ENCODE results near the gene DPP9. TPM values are rescaled to one million over a fixed set of nuclear protein-coding genes. Genes with fewer than 3 reads are reported as not detected.

Gene DPP9
- total and polyA plus RNA-seq, 2 of the 13 experiments (the other 11 are each of a cell fraction or from before 2014, with no cell fraction given) = 8.4 to 25.8 TPM

DNA sequence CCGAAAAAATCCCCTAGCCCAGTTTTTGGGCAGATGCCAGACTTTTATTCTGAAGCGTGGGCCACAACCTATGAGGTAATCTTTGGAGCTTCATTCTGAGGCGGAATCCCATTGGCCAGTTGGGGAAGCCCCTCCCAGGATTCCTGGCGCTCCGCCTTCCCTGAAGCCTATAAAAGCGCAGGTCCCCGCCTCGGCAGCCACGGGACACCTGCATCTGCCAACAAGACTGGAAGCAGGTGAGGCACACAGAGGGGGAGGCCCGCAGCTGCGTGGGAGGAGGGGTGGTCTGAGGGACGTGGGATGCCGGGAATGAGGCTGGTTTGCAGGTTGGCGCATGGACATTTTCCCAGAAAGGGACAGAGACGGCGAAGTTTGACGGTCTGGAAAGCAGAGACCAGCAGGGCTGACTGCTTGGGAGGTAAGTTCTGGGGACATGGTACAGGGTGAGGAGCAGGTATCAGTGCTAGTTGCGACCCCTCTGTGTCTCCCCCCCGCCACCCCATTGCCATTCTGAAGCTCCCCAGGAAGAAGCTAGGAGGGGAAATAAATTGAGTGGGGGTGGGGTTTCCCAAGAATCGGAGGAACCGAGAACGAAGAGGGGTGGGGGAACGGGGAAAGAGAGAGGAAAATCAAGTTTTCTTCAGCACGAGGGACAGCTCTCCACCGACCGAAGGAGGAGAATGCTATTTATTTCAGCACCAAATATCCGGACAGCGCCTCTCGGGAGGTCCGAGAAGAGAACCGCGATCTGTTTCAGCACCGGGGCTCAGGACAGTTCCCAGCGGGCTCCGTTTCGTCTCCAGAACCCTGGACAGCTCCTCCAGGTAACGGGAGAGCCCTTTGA, 45.5 kb upstream of the DPP9 start (continued):
- TF ChIP-seq, protein P1, sequence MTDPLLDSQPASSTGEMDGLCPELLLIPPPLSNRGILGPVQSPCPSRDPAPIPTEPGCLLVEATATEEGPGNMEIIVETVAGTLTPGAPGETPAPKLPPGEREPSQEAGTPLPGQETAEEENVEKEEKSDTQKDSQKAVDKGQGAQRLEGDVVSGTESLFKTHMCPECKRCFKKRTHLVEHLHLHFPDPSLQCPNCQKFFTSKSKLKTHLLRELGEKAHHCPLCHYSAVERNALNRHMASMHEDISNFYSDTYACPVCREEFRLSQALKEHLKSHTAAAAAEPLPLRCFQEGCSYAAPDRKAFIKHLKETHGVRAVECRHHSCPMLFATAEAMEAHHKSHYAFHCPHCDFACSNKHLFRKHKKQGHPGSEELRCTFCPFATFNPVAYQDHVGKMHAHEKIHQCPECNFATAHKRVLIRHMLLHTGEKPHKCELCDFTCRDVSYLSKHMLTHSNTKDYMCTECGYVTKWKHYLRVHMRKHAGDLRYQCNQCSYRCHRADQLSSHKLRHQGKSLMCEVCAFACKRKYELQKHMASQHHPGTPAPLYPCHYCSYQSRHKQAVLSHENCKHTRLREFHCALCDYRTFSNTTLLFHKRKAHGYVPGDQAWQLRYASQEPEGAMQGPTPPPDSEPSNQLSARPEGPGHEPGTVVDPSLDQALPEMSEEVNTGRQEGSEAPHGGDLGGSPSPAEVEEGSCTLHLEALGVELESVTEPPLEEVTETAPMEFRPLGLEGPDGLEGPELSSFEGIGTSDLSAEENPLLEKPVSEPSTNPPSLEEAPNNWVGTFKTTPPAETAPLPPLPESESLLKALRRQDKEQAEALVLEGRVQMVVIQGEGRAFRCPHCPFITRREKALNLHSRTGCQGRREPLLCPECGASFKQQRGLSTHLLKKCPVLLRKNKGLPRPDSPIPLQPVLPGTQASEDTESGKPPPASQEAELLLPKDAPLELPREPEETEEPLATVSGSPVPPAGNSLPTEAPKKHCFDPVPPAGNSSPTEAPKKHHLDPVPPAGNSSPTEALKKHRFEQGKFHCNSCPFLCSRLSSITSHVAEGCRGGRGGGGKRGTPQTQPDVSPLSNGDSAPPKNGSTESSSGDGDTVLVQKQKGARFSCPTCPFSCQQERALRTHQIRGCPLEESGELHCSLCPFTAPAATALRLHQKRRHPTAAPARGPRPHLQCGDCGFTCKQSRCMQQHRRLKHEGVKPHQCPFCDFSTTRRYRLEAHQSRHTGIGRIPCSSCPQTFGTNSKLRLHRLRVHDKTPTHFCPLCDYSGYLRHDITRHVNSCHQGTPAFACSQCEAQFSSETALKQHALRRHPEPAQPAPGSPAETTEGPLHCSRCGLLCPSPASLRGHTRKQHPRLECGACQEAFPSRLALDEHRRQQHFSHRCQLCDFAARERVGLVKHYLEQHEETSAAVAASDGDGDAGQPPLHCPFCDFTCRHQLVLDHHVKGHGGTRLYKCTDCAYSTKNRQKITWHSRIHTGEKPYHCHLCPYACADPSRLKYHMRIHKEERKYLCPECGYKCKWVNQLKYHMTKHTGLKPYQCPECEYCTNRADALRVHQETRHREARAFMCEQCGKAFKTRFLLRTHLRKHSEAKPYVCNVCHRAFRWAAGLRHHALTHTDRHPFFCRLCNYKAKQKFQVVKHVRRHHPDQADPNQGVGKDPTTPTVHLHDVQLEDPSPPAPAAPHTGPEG (CRISPR knock-in tag; IDR thresholded peaks at IDR 0.05) = peak; percentile 99
- peak; percentile 99 for TF ChIP-seq ZNF616 (CRISPR knock-in tag; IDR thresholded peaks at IDR 0.05; ENCODE audit: low read depth)
- TF ChIP-seq, protein P2, sequence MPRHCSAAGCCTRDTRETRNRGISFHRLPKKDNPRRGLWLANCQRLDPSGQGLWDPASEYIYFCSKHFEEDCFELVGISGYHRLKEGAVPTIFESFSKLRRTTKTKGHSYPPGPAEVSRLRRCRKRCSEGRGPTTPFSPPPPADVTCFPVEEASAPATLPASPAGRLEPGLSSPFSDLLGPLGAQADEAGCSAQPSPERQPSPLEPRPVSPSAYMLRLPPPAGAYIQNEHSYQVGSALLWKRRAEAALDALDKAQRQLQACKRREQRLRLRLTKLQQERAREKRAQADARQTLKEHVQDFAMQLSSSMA (CRISPR knock-in tag; IDR thresholded peaks at IDR 0.05) = peak; percentile 99
- TF ChIP-seq RBAK (CRISPR knock-in tag; IDR thresholded peaks at IDR 0.05) = peak; percentile 98
- TF ChIP-seq SMARCE1 (IDR thresholded peaks at IDR 0.05; ENCODE audit: borderline replicate concordance) = no peak
- TF ChIP-seq MIER3 (CRISPR knock-in tag; IDR thresholded peaks at IDR 0.05; ENCODE audit: borderline replicate concordance) = peak; percentile 100
- TF ChIP-seq ZNF530 (CRISPR knock-in tag; IDR thresholded peaks at IDR 0.05; ENCODE audit: low read depth) = peak; percentile 99
- TF ChIP-seq ZSCAN25 (CRISPR knock-in tag; IDR thresholded peaks at IDR 0.05) = peak; percentile 99
- TF ChIP-seq ZNF781 (CRISPR knock-in tag; IDR thresholded peaks at IDR 0.05; ENCODE audit: borderline replicate concordance, not compliant biosample characterization) = peak; percentile 100
- peak; percentile 100 for TF ChIP-seq SMAD3 (CRISPR knock-in tag; IDR thresholded peaks at IDR 0.05)
- TF ChIP-seq SYNCRIP (IDR thresholded peaks at IDR 0.05; ENCODE audit: insufficient read depth, low read depth, low read length) = no peak
- peak; percentile 100 for TF ChIP-seq SALL1 (CRISPR knock-in tag; IDR thresholded peaks at IDR 0.05)
- TF ChIP-seq GTF3A (CRISPR knock-in tag; conservative IDR thresholded peaks at IDR 0.05) = peak; percentile 72; the same call in 1 of the 2 replicates
- TF ChIP-seq MED13 (CRISPR knock-in tag; IDR thresholded peaks at IDR 0.05) = peak; percentile 100
- TF ChIP-seq ZNF713 (CRISPR knock-in tag; IDR thresholded peaks at IDR 0.05) = peak; percentile 99; the same call in 1 of the 2 replicates
- peak; percentile 56 for TF ChIP-seq ZFX (CRISPR knock-in tag; IDR thresholded peaks at IDR 0.05; ENCODE audit: low read depth)
- TF ChIP-seq JARID2 (CRISPR knock-in tag; IDR thresholded peaks at IDR 0.05; ENCODE audit: insufficient replicate concordance) = peak; percentile 100
- TF ChIP-seq, protein P3, sequence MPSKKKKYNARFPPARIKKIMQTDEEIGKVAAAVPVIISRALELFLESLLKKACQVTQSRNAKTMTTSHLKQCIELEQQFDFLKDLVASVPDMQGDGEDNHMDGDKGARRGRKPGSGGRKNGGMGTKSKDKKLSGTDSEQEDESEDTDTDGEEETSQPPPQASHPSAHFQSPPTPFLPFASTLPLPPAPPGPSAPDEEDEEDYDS (CRISPR knock-in tag; IDR thresholded peaks at IDR 0.05) = peak; percentile 96
